VCaP (cell line): Measurements from ENCODE around the gene PON2.
"Not testable (repeated sequence)": the region's sequence is repeated elsewhere in the genome, so short reads cannot be mapped to it uniquely, and the experiment has no call there.

Source experiments
- H3K27ac ChIP-seq: fragments of 450-650 bp; 2 replicates; pipeline ENCODE4 v1.5.1; 2017
- TF ChIP-seq, protein P1 (sequence below): fragments of 450-650 bp; conservative IDR thresholded peaks from 2 replicates; pipeline ENCODE4 v1.5.1; 2017; ENCODE audit warnings: mild to moderate bottlenecking, moderate library complexity

Gene PON2

DNA sequence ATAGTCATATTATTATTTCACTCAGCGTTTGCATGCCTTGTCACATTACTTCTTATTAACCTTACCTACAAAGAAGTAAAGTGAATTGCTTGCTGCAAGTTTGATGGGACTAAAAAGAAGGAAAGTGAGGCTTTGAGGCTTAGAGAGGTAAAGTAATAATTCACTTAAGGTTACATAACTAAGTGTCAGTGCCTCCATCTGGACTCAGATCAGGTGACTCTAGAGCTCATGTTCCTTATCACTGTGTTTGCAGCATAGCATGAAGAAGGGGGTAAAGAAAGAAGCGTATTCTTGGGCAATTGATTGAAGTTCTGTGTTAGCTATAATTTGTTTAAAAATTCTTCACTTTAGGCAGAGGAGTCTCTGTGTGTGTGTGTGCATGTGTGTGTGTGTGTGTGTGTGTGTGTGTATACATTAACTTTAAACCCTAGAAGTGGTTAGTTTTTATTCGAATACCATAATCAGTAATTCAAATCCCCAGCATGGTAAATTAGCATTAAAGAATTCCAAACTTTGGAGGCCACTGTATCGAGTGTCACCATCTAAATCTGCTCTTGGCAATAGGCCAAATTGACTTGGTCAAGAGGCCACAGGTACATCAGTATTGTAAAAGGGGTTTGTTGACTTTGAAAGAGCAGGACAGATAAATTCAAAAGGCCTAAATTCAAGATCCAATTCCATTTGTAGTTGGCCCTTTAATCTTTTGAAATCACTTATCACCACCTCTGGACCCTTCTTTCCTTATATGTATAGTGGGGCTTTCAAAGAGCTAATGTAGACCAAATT lies 36.5 kb downstream of the PON2 start:
- TF ChIP-seq, protein P1, sequence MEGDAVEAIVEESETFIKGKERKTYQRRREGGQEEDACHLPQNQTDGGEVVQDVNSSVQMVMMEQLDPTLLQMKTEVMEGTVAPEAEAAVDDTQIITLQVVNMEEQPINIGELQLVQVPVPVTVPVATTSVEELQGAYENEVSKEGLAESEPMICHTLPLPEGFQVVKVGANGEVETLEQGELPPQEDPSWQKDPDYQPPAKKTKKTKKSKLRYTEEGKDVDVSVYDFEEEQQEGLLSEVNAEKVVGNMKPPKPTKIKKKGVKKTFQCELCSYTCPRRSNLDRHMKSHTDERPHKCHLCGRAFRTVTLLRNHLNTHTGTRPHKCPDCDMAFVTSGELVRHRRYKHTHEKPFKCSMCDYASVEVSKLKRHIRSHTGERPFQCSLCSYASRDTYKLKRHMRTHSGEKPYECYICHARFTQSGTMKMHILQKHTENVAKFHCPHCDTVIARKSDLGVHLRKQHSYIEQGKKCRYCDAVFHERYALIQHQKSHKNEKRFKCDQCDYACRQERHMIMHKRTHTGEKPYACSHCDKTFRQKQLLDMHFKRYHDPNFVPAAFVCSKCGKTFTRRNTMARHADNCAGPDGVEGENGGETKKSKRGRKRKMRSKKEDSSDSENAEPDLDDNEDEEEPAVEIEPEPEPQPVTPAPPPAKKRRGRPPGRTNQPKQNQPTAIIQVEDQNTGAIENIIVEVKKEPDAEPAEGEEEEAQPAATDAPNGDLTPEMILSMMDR: no peak
- H3K27ac ChIP-seq: no peak overlapping the region

DNA sequence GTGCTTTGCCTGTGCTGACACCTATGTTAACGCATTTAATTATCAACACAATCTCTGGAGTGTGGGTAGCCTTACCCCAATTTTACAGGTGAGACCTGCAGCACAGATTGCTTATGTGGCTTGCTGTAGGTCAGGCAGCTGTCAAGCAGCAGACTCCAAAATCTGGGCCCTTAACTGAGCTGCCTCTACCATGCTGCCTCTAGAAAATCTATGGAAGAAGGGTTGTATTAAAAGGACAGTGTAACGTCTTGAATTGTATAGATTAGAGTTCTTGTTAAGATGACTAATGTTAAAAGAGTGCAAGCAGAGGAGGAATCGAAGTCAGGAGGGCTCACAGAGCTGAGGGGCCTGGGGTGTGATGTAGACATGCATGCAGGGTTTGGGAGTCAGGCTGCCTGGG lies 37.4 kb downstream of the PON2 start:
- H3K27ac ChIP-seq: no peak overlapping the region
- TF ChIP-seq, protein P1: no peak

DNA sequence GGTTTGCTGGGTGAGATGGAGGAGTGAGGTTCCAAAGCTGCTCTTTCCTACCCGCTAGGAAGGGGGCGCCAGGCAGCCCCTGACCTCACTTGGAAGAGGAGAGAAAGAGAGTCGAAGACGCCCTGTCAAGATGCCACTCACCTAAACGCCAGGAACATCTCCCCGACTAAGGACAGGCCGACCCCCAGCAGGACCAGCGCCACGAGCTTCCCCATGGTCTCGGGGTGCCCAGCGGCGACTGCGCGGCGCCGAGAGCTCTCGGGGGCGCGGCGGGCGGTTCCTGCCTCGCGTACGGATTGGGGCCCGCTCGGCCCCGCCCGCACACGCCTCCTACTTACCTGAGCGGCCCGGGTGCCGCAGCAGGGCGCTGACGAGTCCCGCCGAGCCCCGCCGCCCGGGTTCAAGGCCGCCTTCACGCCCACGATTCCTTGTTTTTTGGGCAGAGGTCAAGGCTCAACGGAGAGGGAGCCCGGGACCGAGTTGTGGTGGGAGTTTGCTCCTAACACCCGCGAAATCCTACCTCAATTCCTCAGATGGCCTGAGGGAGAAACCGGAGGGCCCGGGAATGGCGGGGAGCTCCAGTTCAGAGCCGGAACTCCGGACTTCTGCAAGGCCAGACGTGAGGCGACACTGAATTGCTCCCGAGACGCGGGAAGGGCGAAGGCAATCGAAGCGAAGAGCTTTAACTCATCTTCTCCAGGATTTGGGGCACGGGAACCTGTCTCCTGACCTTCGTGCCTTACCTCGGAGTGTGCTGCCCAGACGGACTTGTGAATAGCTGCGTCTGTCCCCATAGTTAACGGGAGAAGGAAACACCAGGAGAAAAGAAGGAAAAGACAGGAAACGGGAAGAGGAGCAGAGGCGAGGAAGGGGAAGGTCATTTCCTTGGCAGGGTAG lies 38.4 kb downstream of the PON2 start, which contains the start of gene PON3:
Gene PON3, minus strand, starts transcription at position 240 of the 897 bp plus-strand sequence. Its CDS starts 25 bp downstream, at position 215.
- no peak within 1 kb of the TSS for H3K27ac ChIP-seq

DNA sequence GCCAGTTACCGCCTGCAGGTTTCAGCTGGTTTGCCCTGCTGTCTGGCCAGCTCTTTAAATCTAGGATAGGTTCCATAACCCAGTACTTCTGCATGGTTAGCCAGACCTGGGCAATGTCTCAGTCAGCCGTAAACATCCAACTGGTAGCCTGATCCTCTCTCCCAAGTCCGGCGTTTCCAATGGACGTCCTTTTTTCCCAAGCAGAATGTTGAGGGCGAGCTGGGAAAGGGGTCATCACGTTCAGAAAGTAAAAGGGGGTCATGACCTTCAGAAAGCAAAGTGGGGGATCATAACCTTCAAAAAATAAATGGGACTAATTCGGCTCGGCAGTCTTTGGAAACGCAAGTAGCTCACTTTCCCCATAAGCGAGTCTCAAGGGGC lies 39.1 kb downstream of the PON2 start:
- TF ChIP-seq, protein P1: no peak
- H3K27ac ChIP-seq: no peak overlapping the region

More for the DNA sequence above, 38.4 kb downstream of the PON2 start, which contains the start of gene PON3:
- TF ChIP-seq, protein P1: no peak

DNA sequence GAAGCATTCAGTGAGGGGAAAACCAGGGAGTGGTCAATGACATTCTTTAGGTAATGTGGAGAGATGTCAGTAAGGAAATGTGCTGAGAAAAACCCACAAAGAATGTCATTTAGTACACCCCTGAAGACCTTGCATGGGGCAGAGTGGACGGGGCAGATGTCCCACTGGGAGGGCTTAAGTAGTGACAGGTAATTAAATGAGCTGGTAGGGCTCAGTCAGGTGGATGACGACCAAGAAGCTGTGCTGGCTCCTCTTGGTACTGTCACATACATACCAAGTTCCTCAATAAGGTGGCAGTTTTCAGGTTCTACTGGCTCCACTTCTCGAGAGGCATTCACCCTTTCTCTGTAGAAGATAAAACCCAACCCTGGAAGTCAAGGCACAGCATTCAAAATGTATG lies 40.5 kb downstream of the PON2 start:
- no peak overlapping the region for H3K27ac ChIP-seq
- TF ChIP-seq, protein P1: no peak

DNA sequence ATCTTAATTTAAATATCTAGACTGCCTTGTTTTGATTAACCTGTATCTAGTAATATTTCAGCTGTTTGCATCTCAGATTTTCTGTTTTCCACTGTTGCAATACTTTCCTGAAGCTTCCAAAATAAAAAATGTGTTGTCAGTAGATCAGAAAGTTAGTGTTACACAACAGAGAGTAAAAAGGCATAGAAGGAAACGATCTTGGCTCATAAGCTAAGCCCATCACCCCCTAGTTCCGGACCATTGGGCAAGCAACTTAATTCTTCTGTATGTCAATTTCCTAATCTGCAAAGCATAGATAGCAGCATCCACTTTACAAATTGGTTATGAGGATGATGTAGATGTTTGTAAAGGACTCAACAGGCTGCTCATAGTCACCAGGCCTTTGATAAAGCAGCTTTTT lies 43.1 kb downstream of the PON2 start:
- H3K27ac ChIP-seq: no peak overlapping the region
- TF ChIP-seq, protein P1: no peak

DNA sequence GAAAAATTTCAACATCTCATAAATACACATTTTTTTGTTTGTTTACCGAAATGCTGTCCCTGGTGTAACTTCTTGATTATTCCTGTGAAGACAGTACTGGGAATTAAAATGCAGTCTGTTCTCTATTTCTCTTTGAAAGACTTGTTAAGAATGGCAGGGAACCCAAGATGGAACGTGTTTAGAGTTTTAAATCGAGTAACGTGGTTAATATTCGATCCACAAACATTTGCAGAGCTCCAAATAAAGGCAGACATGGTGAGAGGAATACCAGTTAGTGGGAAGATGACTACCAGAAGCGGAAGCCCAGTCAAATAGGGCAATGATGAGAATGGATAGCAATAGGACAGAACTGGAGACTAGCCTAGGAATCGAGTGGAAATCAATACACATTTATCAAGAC lies 45.3 kb downstream of the PON2 start:
- H3K27ac ChIP-seq: no peak overlapping the region
- TF ChIP-seq, protein P1: no peak

DNA sequence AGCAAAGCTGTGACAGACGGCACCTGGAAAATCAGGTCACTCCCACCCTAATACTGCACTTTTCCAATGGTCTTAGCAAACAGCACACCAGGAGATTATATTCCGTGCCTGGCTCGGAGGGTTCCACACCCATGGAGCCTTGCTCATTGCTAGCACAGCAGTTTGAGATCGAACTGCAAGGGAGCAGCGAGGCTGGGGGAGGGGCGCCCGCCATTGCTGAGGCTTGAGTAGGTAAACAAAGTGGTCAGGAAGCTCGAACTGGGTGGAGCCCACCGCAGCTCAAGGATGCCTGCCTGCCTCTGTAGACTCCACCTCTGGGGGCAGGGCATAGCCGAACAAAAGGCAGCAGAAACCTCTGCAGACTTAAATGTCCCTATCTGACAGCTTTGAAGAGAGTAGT lies 55.4 kb downstream of the PON2 start:
- not testable (repeated sequence) for H3K27ac ChIP-seq
